IMR-90 (cell line): ENCODE measurements around the gene LLCFC1. TPM values are rescaled to one million over a fixed set of nuclear protein-coding genes. Genes with fewer than 3 reads are reported as not detected.

ENCODE experiments used
- ATAC-seq: fragments of 200-7000 bp; cut with Tn5 transposase; 2 replicates; pipeline ENCODE4 v1.9.1; 2020; ENCODE audit warnings: low read depth, mild to moderate bottlenecking, moderate library complexity
- BruUV-seq: library from RNA; stranded (reverse); fragments of 400-500 nt; replicated peaks from 2 replicates; lab custom pipeline; 2021; lab: Mats Ljungman, UMichigan
- CTCF ChIA-PET: fragments of 300-600 bp; formaldehyde crosslinking; extraction: SDS; loops from one replicate; lab custom pipeline; 2021; ENCODE audit warnings: antibody characterized with exemption; lab: Yijun Ruan, JAX
- POLR2A ChIA-PET: fragments of 300-600 bp; sonication (Branson Sonifier 250); formaldehyde crosslinking; loops from one replicate; lab custom pipeline; 2022; ENCODE audit warnings: antibody characterized with exemption; ENCODE audit not compliant: unreplicated experiment; lab: Charles Lee
- DNase-seq: peaks from one replicate; pipeline ENCODE4 v3.0.0; 2013
- H2AFZ ChIP-seq: replicated peaks from 2 replicates; pipeline ENCODE3; 2013; ENCODE audit warnings: low read length, mild to moderate bottlenecking; ENCODE audit not compliant: poor library complexity
- H2AK5ac ChIP-seq: 2 replicates; pipeline ENCODE4 v1.6.1; 2013; ENCODE audit warnings: low read depth, low read length, inconsistent platforms
- H2AK9ac ChIP-seq: replicated peaks from 2 replicates; pipeline ENCODE3; 2013; ENCODE audit warnings: mild to moderate bottlenecking, low read depth, low read length, moderate library complexity; ENCODE audit not compliant: poor library complexity
- H2BK120ac ChIP-seq: 2 replicates; pipeline ENCODE4 v1.6.1; 2013; ENCODE audit warnings: low read depth, low read length, inconsistent platforms
- H2BK15ac ChIP-seq: 3 replicates; pipeline ENCODE4 v1.6.1; 2013; ENCODE audit warnings: low read depth, low read length, inconsistent platforms
- H2BK20ac ChIP-seq: 2 replicates; pipeline ENCODE4 v1.6.1; 2013; ENCODE audit warnings: low read depth, mild to moderate bottlenecking, inconsistent platforms, low read length, moderate library complexity
- H2BK5ac ChIP-seq: 2 replicates; pipeline ENCODE4 v1.6.1; 2013; ENCODE audit warnings: mild to moderate bottlenecking, low read depth, low read length, inconsistent platforms; ENCODE audit not compliant: poor library complexity, severe bottlenecking
- H3K14ac ChIP-seq: replicated peaks from 2 replicates; pipeline ENCODE4 v1.6.1; 2013; ENCODE audit warnings: low read depth, low read length, inconsistent platforms
- H3K18ac ChIP-seq: 2 replicates; pipeline ENCODE4 v1.6.1; 2013; ENCODE audit warnings: low read depth, low read length, control low read depth
- H3K23ac ChIP-seq: 2 replicates; pipeline ENCODE4 v1.6.1; 2013; ENCODE audit warnings: low read depth, low read length, inconsistent platforms
- H3K27ac ChIP-seq: 2 replicates; pipeline ENCODE4 v1.5.1; 2013; ENCODE audit warnings: mild to moderate bottlenecking, control low read depth, low read length; ENCODE audit not compliant: insufficient read depth
- H3K27me3 ChIP-seq: 2 replicates; pipeline ENCODE4 v1.6.1; 2013; ENCODE audit warnings: low read length; ENCODE audit not compliant: control insufficient read depth, insufficient read depth
- H3K36me3 ChIP-seq: 2 replicates; pipeline ENCODE4 v1.6.1; 2013; ENCODE audit warnings: low read length, mixed read lengths; ENCODE audit not compliant: control insufficient read depth, insufficient read depth
- H3K4ac ChIP-seq: 2 replicates; pipeline ENCODE4 v1.6.1; 2013; ENCODE audit warnings: low read depth, low read length, inconsistent platforms
- H3K4me1 ChIP-seq: 2 replicates; pipeline ENCODE4 v1.6.1; 2013; ENCODE audit warnings: low read length, mixed read lengths; ENCODE audit not compliant: control insufficient read depth, insufficient read depth
- H3K4me2 ChIP-seq: 2 replicates; pipeline ENCODE4 v1.6.1; 2013; ENCODE audit warnings: low read depth, mild to moderate bottlenecking, control low read depth, low read length, moderate library complexity
- H3K4me3 ChIP-seq: 2 replicates; pipeline ENCODE4 v1.5.1; 2013; ENCODE audit warnings: low read depth, mild to moderate bottlenecking, control low read depth, low read length, moderate library complexity; ENCODE audit not compliant: insufficient read depth
- H3K56ac ChIP-seq: 2 replicates; pipeline ENCODE4 v1.6.1; 2013; ENCODE audit warnings: low read length, inconsistent platforms; ENCODE audit not compliant: insufficient read depth; ENCODE audit errors: extremely low read depth
- H3K79me1 ChIP-seq, 2 experiments: 2 replicates each; pipeline ENCODE4 v1.6.1; 2013; ENCODE audit warnings: low read length in 2 of 2, inconsistent platforms in 1 of 2, low read depth in 1 of 2
- H3K9ac ChIP-seq: 2 replicates; pipeline ENCODE4 v1.6.1; 2013; ENCODE audit warnings: low read depth, low read length, control low read depth
- H3K9me1 ChIP-seq: 2 replicates; pipeline ENCODE4 v1.6.1; 2013; ENCODE audit warnings: low read length, inconsistent platforms; ENCODE audit not compliant: insufficient read depth
- H3K9me3 ChIP-seq: 2 replicates; pipeline ENCODE4 v1.6.1; 2013; ENCODE audit warnings: low read length; ENCODE audit not compliant: control insufficient read depth, insufficient read depth
- H4K20me1 ChIP-seq: 2 replicates; pipeline ENCODE4 v1.6.1; 2013; ENCODE audit warnings: low read length, inconsistent platforms; ENCODE audit not compliant: insufficient read depth
- H4K5ac ChIP-seq: 2 replicates; pipeline ENCODE4 v1.6.1; 2013; ENCODE audit warnings: mild to moderate bottlenecking, low read depth, low read length, control low read depth
- H4K8ac ChIP-seq, 2 experiments: 2 replicates each; pipeline ENCODE4 v1.6.1; 2013; ENCODE audit warnings: low read depth in 2 of 2, low read length in 2 of 2, control low read depth in 1 of 2, inconsistent platforms in 1 of 2
- H4K91ac ChIP-seq: 2 replicates; pipeline ENCODE4 v1.6.1; 2013; ENCODE audit warnings: low read depth, low read length, inconsistent platforms; ENCODE audit not compliant: insufficient read depth
- BHLHE40 ChIP-seq: fragments of 150-350 bp; IDR thresholded peaks from 2 replicates; pipeline ENCODE4 v1.6.1; 2016; ENCODE audit warnings: mild to moderate bottlenecking, low read depth, low read length
- CHD1 ChIP-seq: IDR thresholded peaks from 2 replicates; pipeline ENCODE4 v1.6.1; 2012; ENCODE audit warnings: low read depth, low read length, improper control_type of control experiment
- ELK1 ChIP-seq: fragments of 150-350 bp; IDR thresholded peaks from 2 replicates; pipeline ENCODE4 v1.6.1; 2016; ENCODE audit warnings: low read depth, mild to moderate bottlenecking, low read length, moderate library complexity, borderline replicate concordance
- SMC3 ChIP-seq: fragments of 150-350 bp; IDR thresholded peaks from 2 replicates; pipeline ENCODE4 v1.6.1; 2016; ENCODE audit warnings: low read depth, mild to moderate bottlenecking, antibody characterized with exemption, low read length, moderate library complexity
- USF2 ChIP-seq: fragments of 150-350 bp; IDR thresholded peaks from 2 replicates; pipeline ENCODE4 v1.6.1; 2017; ENCODE audit warnings: mild to moderate bottlenecking, antibody characterized with exemption, low read length, low read depth
- WGBS, 2 experiments: methylation state at CpG; one replicate each; pipeline versions ENCODE4 v1.1.5 to v1.1.7; 2013; ENCODE audit warnings: missing lambda C conversion rate in 2 of 2; ENCODE audit not compliant: insufficient read length in 1 of 2; ENCODE audit errors: extremely low coverage in 2 of 2; 5-methylcytosine and 5-hydroxymethylcytosine counted together
- dilution Hi-C: fragments of 300-500 bp; cut with HindIII; formaldehyde crosslinking; loops from one replicate; pipeline ENCODE4 v1.14.3; 2018; ENCODE audit warnings: low sequenced_read_pairs; ENCODE audit not compliant: unreplicated experiment
- in situ Hi-C: fragments of 300-500 bp; cut with MboI; formaldehyde crosslinking; loops from 3 replicates; pipeline ENCODE4 v1.14.3; 2019; ENCODE audit warnings: low sequenced_read_pairs, inconsistent platforms, mixed read lengths
- intact Hi-C: fragments of 100-400 bp; cut with micrococcal nuclease; formaldehyde crosslinking; loops from 2 replicates; pipeline ENCODE4 v1.10.0; 2022
- polyA plus RNA-seq, 3 experiments: library from polyadenylated mRNA; depleted of rRNA; stranded (reverse); fragments of >200 nt; gene quantifications; 2 replicates each; pipeline ENCODE4 v1.2.3, GENCODE V29; 2012; ENCODE audit warnings: low replicate concordance in 1 of 3
- total RNA-seq: library from RNA; depleted of rRNA; stranded (reverse); fragments of >200 nt; gene quantifications from 2 replicates; pipeline ENCODE4 v1.2.3, GENCODE V29; 2012

Gene LLCFC1
- total and polyA plus RNA-seq, 2 of the 4 experiments (the other 2 are of a cell fraction): not detected

- H4K8ac ChIP-seq: no peak overlapping the region
- H2BK15ac ChIP-seq: no peak overlapping the region
- no peaks in the 10 kb centered on the region for H3K9me1 ChIP-seq
- H3K79me1 ChIP-seq: no peaks in the 10 kb centered on the region
- intact Hi-C loops: no loop called here
- dilution Hi-C loops: no loop called here
- H3K9me3 ChIP-seq: peaks cover 6% of the 10 kb centered on the region; the same call in 1 of the 2 replicates
- H3K14ac ChIP-seq: no peak overlapping the region
- H3K23ac ChIP-seq: no peak overlapping the region
- H2BK120ac ChIP-seq: no peak overlapping the region
- TF ChIP-seq ELK1 (no peak), USF2 (no peak), CHD1 (no peak), SMC3 (no peak), BHLHE40 (no peak)
- H2AK5ac ChIP-seq: no peak overlapping the region
- in situ Hi-C loops: no loop called here
- no peak overlapping the region for H2BK20ac ChIP-seq
- no peak overlapping the region for H2AK9ac ChIP-seq
- no peaks in the 10 kb centered on the region for H3K36me3 ChIP-seq
- H3K4me3 ChIP-seq: no peak overlapping the region
- ChIA-PET POLR2A (no interaction called here), CTCF (no interaction called here)
- H4K91ac ChIP-seq: no peak overlapping the region
- no peaks in the 10 kb centered on the region for H3K27me3 ChIP-seq
- no peak overlapping the region for H3K9ac ChIP-seq
- H2AFZ ChIP-seq: no peak overlapping the region
- no peaks in the 10 kb centered on the region for H4K20me1 ChIP-seq
- H4K5ac ChIP-seq: no peak overlapping the region
- H2BK5ac ChIP-seq: no peak overlapping the region
- DNase-seq (no peak), ATAC-seq (no peak)
- no peak overlapping the region for H3K27ac ChIP-seq
- no peak overlapping the region for H3K56ac ChIP-seq
- H3K4me2 ChIP-seq: no peak overlapping the region
- no peak overlapping the region for H3K18ac ChIP-seq
- no peak overlapping the region for H3K4ac ChIP-seq
- no TSS peak for BruUV-seq
- H3K4me1 ChIP-seq: no peaks in the 10 kb centered on the region
- no CpG with 5 or more reads among the region's 10 CpGs for WGBS, 2 experiments
Observed at GRCh38 chr7:142891490-142892082, 47.7 kb upstream of the LLCFC1 start.
